Measurements from ENCODE around the gene ZNF827. TPM values are rescaled to one million over a fixed set of nuclear protein-coding genes. Genes with fewer than 3 reads are reported as not detected.

ZNF827 gene
- total RNA-seq, 1 donor from 2014 or later, result 2.6 TPM

- peak; percentile 56 to 57 for DNase-seq (ENCODE audit: low read depth in 2 of 2)
Observed at GRCh38 chr4:145829629-145830395, 108.8 kb downstream of the ZNF827 start.

GRCh38 chr4:145828802-145829485, 109.7 kb downstream of the ZNF827 start:
- DNase-seq (ENCODE audit: low read depth in 2 of 2), result no peak

GRCh38 chr4:145827885-145828284, 110.7 kb downstream of the ZNF827 start:
- DNase-seq (ENCODE audit: low read depth in 2 of 2), result no peak

- no peak for DNase-seq (ENCODE audit: low read depth in 2 of 2)
Observed at GRCh38 chr4:145825255-145825654, 113.4 kb downstream of the ZNF827 start.

GRCh38 chr4:145824463-145824862, 114.2 kb downstream of the ZNF827 start:
- no peak for DNase-seq (ENCODE audit: low read depth in 2 of 2)

GRCh38 chr4:145823743-145824142, 114.9 kb downstream of the ZNF827 start:
- no peak for DNase-seq (ENCODE audit: low read depth in 2 of 2)

GRCh38 chr4:145822581-145822980, 116.0 kb downstream of the ZNF827 start:
- DNase-seq (ENCODE audit: low read depth in 2 of 2), result no peak

GRCh38 chr4:145822181-145822580, 116.4 kb downstream of the ZNF827 start:
- DNase-seq (ENCODE audit: low read depth in 2 of 2), result no peak

- no peak for DNase-seq (ENCODE audit: low read depth in 2 of 2)
Observed at GRCh38 chr4:145821766-145822165, 116.9 kb downstream of the ZNF827 start.

- DNase-seq (ENCODE audit: low read depth in 2 of 2), result no peak
Observed at GRCh38 chr4:145820407-145820806, 118.2 kb downstream of the ZNF827 start.

GRCh38 chr4:145819853-145820181, 118.8 kb downstream of the ZNF827 start:
- no peak for DNase-seq (ENCODE audit: low read depth in 2 of 2)

- DNase-seq (ENCODE audit: low read depth in 2 of 2), result no peak
Observed at GRCh38 chr4:145819101-145819852, 119.3 kb downstream of the ZNF827 start.

GRCh38 chr4:145818011-145818410, 120.6 kb downstream of the ZNF827 start:
- no peak for DNase-seq (ENCODE audit: low read depth in 2 of 2)

GRCh38 chr4:145816091-145816490, 122.5 kb downstream of the ZNF827 start:
- DNase-seq (ENCODE audit: low read depth in 2 of 2), result no peak

- no peak for DNase-seq (ENCODE audit: low read depth in 2 of 2)
Observed at GRCh38 chr4:145815626-145816025, 123.0 kb downstream of the ZNF827 start.

- no peak for DNase-seq (ENCODE audit: low read depth in 2 of 2)
Observed at GRCh38 chr4:145815027-145815612, 123.5 kb downstream of the ZNF827 start.

GRCh38 chr4:145814246-145814645, 124.4 kb downstream of the ZNF827 start:
- no peak for DNase-seq (ENCODE audit: low read depth in 2 of 2)

- peak; percentile 80 to 97 for DNase-seq (ENCODE audit: low read depth in 2 of 2)
Observed at GRCh38 chr4:145812919-145813318, 125.7 kb downstream of the ZNF827 start.

- no peak for DNase-seq (ENCODE audit: low read depth in 2 of 2)
Observed at GRCh38 chr4:145808848-145809512, 129.6 kb downstream of the ZNF827 start.

- peak; percentile 92 to 97 for DNase-seq (ENCODE audit: low read depth in 2 of 2)
Observed at GRCh38 chr4:145808021-145808650, 130.5 kb downstream of the ZNF827 start.

- peak; percentile 92 to 98 for DNase-seq (ENCODE audit: low read depth in 2 of 2)
Observed at GRCh38 chr4:145805490-145805889, 133.1 kb downstream of the ZNF827 start.

All from lung microvascular endothelial cell (primary cell).